ENCODE measurements around the gene DNAH2. TPM values are rescaled to one million over a fixed set of nuclear protein-coding genes. Genes with fewer than 3 reads are reported as not detected.

Gene DNAH2
- total RNA-seq, 1 donor from 2014 or later, result 0.31 TPM

GRCh38 chr17:7755095-7755890 lies 37.7 kb downstream of the DNAH2 start:
- DNase-seq (ENCODE audit: low spot score) (no peak), ATAC-seq (no peak)
- intact Hi-C loops (cut with DNase I), result no loop called here

GRCh38 chr17:7756968-7757367 lies 39.4 kb downstream of the DNAH2 start:
- intact Hi-C loops (cut with DNase I), result no loop called here
- DNase-seq (ENCODE audit: low spot score) (no peak), ATAC-seq (no peak)

- ATAC-seq, result no peak
- intact Hi-C loops (cut with DNase I), result no loop called here
- DNase-seq (ENCODE audit: low spot score), result no peak
These were observed 46.4 kb downstream of the DNAH2 start for GRCh38 chr17:7763919-7764318.

- ATAC-seq (no peak), DNase-seq (ENCODE audit: low spot score) (no peak)
- intact Hi-C loops (cut with DNase I), result no loop called here
These were observed 49.5 kb downstream of the DNAH2 start for GRCh38 chr17:7767004-7767403.

GRCh38 chr17:7767405-7768021 lies 50.0 kb downstream of the DNAH2 start:
- intact Hi-C loops (cut with DNase I), result no loop called here
- ATAC-seq (no peak), DNase-seq (ENCODE audit: low spot score) (no peak)

- no peak for DNase-seq (ENCODE audit: low spot score)
- intact Hi-C loops (cut with DNase I), result no loop called here
- ATAC-seq, result no peak
These were observed 52.3 kb downstream of the DNAH2 start for GRCh38 chr17:7769854-7770253.

GRCh38 chr17:7774055-7774521 lies 56.5 kb downstream of the DNAH2 start:
- no peak for DNase-seq (ENCODE audit: low spot score)
- ATAC-seq, result no peak
- intact Hi-C loops (cut with DNase I), result no loop called here

- intact Hi-C loops (cut with DNase I), result no loop called here
- ATAC-seq (no peak), DNase-seq (ENCODE audit: low spot score) (no peak)
These were observed 57.5 kb downstream of the DNAH2 start for GRCh38 chr17:7775051-7775450.

- DNase-seq (ENCODE audit: low spot score) (no peak), ATAC-seq (no peak)
- intact Hi-C loops (cut with DNase I), result no loop called here
These were observed 59.5 kb downstream of the DNAH2 start for GRCh38 chr17:7777017-7777416.

- no peak for ATAC-seq
- intact Hi-C loops (cut with DNase I), result no loop called here
- DNase-seq (ENCODE audit: low spot score), result no peak
These were observed 63.2 kb downstream of the DNAH2 start for GRCh38 chr17:7780736-7781135.

GRCh38 chr17:7781429-7781828 lies 63.9 kb downstream of the DNAH2 start:
- ATAC-seq (no peak), DNase-seq (ENCODE audit: low spot score) (no peak)
- intact Hi-C loops (cut with DNase I), result no loop called here

- DNase-seq (ENCODE audit: low spot score) (no peak), ATAC-seq (no peak)
- intact Hi-C loops (cut with DNase I), result no loop called here
These were observed 64.7 kb downstream of the DNAH2 start for GRCh38 chr17:7782240-7782639.

- ATAC-seq, result no peak
- DNase-seq (ENCODE audit: low spot score), result no peak
- intact Hi-C loops (cut with DNase I), result loop anchor here (5.0 kb wide), 1 partner anchor 85 kb away; no protein-coding TSS in a partner anchor
These were observed 69.3 kb downstream of the DNAH2 start for GRCh38 chr17:7786866-7787265.

- intact Hi-C loops (cut with DNase I), result loop anchor here (5.0 kb wide), 1 partner anchor 87 kb away; no protein-coding TSS in a partner anchor
- DNase-seq (ENCODE audit: low spot score), result no peak
- no peak for ATAC-seq
These were observed 71.6 kb downstream of the DNAH2 start for GRCh38 chr17:7789131-7789530.

- ATAC-seq, result no peak
- no peak for DNase-seq (ENCODE audit: low spot score)
- intact Hi-C loops (cut with DNase I), result no loop called here
These were observed 72.6 kb downstream of the DNAH2 start for GRCh38 chr17:7790150-7790549.

- DNase-seq (ENCODE audit: low spot score) (no peak), ATAC-seq (no peak)
- intact Hi-C loops (cut with DNase I), result no loop called here
These were observed 75.1 kb downstream of the DNAH2 start for GRCh38 chr17:7792611-7793010.

- no peak for ATAC-seq
- intact Hi-C loops (cut with DNase I), result loop anchor here (1.0 kb wide), 1 partner anchor 13 kb away; no protein-coding TSS in a partner anchor
- no peak for DNase-seq (ENCODE audit: low spot score)
These were observed 76.6 kb downstream of the DNAH2 start for GRCh38 chr17:7794075-7794663.

GRCh38 chr17:7797976-7798375 lies 80.4 kb downstream of the DNAH2 start:
- ATAC-seq, result no peak
- intact Hi-C loops (cut with DNase I), result no loop called here
- DNase-seq (ENCODE audit: low spot score), result no peak

GRCh38 chr17:7798839-7799238 lies 81.3 kb downstream of the DNAH2 start:
- ATAC-seq (no peak), DNase-seq (ENCODE audit: low spot score) (no peak)
- intact Hi-C loops (cut with DNase I), result no loop called here

GRCh38 chr17:7803981-7804380 lies 86.4 kb downstream of the DNAH2 start:
- no peak for DNase-seq (ENCODE audit: low spot score)
- intact Hi-C loops (cut with DNase I), result loop anchor here (5.0 kb wide), 1 partner anchor 1053 kb away; no protein-coding TSS in a partner anchor
- no peak for ATAC-seq

Data from sciatic nerve (tissue), 2 donors.